Activated CD4-positive, CD25-positive, alpha-beta regulatory T cell treated with anti-CD3 and anti-CD28 coated beads, Interleukin-2, amount 50 U/mL, for 72 hours (primary cell): ENCODE data around the gene TSC22D2.
"Not testable (repeated sequence)": the region's sequence is repeated elsewhere in the genome, so short reads cannot be mapped to it uniquely, and the experiment has no call there.

ENCODE experiments used
- DNase-seq: peaks from one replicate; pipeline ENCODE4 v3.0.0; 2021

The TSC22D2 gene

DNA sequence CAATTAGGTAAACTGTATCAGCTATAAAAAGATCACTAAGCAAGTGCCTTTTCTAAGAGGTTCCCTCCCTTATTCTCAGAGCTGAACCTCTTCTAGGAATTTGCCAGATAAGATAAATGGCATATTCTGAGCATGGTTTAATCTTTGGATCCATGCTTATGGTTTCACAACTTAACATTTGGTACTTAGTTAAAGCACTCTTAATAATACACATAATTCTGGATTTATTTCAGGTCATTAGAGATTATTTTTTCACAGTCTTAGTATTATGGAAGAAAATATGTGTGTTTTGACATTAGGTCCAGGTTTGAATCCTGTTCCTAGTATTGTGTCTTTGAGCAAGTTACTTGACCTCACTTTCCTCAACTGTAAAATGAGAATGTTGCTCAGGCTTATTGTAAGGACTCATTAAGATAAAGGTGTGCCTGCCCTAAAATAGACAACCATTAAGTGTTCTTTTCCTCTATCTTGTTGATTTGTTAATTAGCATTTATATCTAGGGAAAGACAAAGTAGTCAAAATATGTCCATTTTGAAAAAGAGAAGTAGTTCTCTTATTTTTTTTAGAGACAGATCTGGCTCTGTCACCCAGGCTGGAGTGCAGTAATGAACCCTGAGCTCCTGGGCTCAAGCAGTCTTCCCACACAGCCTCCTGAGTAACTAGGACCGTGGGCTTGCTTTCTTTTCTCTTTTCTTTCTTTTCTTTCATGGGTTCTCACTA lies 43.4 kb downstream of the TSC22D2 start:
- no peak for DNase-seq

DNA sequence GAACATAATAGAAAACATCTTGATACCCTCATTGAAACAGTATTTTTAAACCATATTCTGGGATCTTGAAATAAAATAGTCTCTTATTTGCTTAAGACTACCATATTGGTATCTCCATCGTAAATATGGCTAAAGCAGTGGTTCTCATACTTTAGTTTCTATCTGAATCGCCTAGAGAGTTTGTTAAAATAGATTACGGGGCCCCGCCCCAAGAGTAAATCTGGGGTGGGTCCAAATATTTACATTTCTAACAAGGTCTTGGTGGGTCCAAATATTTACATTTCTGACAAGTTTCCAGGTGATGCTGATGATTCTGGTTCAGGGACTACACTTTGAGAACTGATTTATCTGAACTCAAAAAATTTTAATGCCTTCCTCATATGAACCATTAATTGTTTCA lies 45.3 kb downstream of the TSC22D2 start:
- DNase-seq: no peak

DNA sequence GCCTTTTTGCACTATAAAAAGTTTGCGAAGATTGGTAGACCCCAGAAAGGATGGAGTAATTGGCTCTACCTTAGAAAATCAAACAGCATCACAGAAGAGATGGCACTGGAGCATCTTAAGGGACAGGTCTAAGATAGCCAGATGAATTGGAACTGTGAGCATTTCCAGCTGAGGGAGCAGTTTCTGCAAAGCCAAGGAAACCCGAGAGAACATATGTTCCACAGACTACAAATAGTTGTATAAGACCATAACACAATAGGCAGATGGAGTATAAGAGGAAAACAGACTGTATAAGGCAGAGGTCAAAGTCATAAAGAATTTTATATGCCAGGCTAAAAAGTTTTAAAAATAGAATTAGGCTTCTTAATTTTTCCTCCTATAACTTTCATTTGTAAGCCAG lies 46.0 kb downstream of the TSC22D2 start:
- no peak for DNase-seq

DNA sequence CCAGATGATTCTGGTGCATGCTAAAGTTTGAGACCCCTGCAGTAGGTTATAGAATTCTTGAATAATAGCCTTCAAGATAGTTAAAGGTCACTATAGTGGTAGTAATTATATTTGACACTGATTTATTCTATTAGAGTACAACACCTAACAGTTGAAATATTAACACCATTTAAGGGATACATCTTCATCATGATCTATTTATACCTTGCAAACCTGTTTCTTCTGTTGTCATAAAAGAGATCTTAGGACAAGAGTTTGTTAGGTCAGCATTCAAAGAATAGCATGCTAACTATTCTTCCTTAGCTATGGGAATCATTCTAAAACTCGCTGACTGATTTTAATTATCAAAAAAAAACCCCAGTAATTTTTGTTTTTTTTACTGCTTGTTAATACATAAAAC lies 46.5 kb downstream of the TSC22D2 start:
- no peak for DNase-seq

DNA sequence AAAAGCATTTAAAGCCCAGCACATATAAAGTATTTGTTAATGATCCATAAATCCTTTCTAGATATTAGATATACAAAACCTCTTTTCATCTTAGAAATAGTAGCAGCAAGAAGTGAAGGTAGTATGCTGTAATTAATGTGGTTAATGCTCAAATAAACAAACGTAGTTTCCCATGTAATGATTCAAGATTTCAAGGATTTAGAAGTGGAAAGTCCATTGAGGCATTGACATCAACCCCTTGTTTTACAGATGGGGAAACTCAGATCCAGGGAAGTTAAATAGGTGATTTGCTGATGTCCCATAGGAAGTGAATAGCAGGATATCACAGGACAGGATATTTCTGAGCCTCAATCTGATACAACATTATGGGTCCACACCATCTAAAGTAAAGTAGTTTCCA lies 47.2 kb downstream of the TSC22D2 start:
- DNase-seq: no peak

DNA sequence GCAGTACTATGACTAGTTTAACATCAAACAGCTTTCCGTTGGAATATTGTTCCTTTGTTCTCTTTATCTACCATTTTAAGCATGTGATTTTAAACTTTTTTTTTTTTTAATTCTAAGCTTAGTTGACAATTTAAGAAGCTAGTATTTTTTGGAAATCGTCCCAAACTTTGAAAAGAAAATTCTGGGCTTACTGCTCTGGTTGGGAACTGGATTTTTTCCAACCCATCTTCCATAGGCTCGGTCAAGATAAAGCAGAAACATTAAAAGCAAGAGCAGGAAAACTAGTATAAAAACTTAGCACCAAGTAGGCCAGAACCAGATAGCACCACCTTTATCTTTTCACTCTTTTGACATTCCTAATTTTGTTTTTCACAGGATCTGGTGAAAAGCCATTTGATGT lies 49.9 kb downstream of the TSC22D2 start:
- no peak for DNase-seq

DNA sequence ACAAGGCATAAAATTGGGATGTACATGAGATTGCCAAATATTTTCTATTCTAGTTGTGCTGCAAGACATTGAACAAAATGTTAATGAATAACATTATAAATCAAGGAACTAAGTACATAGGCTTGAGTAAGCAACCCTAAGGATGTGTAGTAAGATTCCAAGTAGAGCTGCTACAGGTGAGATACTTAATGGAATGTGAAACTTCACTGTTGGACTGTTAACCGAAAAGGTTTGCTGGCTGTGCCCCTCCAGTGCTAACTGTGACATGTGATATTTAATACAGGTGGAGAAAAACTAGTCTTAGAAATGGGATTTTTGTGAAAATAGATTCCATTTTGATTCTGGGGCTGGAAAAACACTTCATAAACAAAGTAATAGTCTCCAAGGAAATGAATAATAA lies 52.4 kb downstream of the TSC22D2 start:
- no peak for DNase-seq

DNA sequence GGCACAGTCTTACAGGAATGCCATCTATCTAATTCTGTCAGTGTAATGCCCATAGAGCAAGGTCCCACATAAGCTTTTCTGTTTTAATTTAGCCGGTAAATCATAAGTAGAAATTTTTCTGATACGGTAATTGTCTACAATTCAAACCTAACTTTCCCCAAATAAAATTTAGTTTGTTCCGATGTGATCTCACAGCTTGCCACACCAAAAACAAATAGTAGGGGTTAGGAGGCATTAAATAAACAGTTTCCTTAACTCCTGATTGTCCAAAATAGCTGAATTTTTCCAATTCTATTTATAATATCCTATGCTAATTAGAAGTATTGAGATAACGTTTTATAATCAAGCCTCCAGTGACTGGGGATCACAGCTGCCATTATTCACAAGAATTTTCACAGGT lies 53.3 kb downstream of the TSC22D2 start:
- DNase-seq: no peak

DNA sequence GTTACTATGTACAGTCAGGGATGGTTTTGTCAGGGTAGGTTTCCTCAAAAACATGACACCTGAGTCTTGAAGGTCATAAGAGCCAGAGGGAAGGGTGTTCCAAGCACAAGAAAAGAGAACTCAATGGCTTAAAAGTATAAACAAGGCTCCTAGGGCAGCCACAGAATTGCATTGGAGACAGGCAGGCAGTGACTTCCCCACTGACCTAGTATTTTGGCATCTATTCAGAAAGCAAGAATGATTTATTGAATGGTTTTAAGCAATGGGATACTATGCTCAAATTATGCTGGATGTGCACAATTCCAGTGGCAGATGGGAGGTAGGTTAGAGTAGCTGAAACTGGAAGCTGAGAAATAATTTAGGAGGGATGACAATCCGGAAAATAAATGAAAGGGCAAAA lies 54.0 kb downstream of the TSC22D2 start:
- no peak for DNase-seq

DNA sequence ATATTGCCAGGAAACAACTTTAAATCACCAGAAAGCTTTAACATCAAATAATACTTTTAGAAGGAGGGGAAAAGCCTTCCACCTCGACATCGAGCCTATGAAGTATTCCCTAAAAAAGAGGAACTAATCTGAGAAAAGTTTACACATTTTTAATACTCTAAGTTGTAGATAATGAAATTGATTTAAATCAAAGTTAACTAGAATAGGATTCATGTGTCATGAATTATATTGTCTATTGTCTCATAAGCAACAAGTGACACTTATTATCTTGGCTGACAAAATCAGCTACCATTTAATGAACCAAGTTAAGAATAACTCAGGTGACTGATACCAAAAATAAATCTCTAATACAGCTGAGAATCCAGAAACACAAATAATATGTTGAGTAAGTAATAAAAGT lies 56.6 kb downstream of the TSC22D2 start:
- DNase-seq: no peak

DNA sequence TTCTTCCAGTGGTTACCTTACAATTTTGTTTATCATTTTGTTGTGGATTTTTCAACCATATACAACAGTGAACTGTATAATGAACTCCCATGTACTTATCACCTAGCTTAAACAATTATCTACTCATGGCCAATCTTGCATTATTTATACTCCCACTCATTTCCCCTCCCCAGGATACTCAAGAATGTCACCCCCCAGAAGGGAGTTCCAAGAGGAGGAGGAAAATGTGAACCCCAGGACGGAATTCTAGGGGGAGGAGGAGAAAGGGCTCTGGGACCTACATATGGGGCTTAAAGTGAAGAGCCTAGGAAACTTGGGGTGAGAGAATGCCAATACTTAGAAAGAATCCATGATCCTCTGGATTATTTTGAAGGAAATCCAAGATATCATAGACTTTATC lies 59.3 kb downstream of the TSC22D2 start:
- DNase-seq: no peak

DNA sequence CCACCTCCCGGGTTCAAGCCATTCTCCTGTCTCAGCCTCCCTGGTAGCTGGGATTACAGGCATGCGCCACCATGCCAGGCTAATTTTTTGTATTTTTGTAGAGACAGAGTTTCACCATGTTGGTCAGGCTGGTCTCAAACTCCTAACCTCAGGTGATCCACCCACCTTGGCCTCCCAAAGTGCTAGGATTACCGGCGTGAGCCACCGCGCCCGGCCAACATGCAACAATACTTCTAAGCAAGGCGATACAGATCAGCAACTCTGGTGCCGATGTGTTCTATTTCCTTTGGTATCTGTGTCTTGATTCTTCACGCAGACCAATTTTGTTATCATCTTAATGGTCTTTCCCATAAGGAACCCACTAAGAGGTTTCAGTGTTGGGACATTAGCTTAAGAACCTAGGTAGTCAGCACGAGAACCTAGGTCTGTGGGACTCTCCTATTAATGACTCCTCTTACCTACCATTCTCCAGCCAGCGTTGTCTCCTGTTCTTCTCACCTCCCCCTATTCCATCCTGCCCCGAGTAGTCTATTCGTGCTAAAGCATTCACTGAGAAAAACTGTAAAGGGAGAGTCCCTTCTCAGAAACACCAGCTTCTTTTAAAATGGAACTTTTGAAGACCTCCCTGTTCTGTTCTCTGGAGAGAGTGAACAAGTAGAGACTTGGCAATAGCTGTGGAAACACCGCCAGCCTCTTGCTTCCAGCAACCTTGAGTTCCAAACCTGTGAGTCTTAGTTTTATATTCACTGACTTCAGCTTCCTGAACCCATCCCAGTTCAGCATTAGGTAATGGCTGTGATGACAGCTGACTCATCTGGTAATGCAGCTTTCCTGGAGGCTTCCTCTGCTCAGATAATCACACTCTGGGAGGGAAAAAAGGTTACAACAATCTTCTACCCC lies 61.2 kb downstream of the TSC22D2 start:
- no peak for DNase-seq

DNA sequence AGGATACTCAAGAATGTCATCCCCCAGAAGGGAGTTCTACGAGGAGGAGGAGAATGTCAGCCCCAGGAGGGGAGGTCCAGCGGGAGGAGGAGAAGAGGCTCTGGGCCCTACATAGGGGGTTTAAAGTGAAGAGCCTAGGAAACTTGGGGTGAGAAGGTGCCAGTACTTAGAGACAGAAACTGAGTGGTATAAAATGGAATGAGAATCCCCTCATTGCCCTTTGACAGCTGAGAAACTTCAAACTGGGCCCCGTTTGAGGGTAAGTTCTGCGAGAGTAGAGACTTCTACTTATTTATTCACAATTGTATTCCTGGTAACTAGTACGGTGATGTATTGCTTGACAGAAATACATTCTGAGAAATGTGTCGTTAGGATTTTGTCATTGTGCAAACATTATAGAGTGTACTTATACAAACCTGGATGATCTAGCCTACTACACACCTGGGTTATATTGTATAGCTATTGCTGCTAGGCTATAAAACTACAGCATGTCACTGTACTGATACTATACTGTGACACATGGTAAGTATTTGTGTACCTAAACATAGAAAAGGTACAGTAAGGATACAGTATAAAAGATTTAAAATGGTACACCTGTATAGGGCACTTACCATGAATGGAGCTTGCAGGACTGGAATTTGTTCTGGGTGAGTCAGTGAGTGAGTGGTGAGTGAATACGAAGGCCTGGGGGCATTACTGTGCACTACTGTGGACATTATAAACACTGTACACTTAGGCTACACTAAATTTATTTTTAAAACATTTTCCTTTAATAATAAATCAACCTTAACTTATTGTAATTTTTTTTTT lies 62.0 kb downstream of the TSC22D2 start:
- no peak for DNase-seq

DNA sequence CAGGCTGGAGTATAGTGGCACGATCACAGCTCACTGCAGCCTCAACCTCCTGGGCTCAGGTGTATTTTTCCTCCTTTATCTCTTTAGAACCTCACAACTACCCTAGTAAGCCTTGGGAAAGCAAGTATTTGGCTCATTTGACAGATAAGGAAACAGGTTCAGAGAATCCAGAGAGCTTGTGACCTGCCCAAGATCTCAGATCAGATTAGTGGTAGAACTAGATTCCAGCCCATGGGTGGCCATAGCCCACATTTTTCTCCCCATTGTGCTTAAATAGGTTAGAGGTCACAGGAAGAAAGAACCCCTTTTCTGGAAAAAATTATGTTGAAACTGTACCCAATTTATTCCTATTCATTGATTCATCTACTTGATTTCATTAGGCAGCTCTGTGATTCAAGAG lies 64.3 kb downstream of the TSC22D2 start:
- no peak for DNase-seq

DNA sequence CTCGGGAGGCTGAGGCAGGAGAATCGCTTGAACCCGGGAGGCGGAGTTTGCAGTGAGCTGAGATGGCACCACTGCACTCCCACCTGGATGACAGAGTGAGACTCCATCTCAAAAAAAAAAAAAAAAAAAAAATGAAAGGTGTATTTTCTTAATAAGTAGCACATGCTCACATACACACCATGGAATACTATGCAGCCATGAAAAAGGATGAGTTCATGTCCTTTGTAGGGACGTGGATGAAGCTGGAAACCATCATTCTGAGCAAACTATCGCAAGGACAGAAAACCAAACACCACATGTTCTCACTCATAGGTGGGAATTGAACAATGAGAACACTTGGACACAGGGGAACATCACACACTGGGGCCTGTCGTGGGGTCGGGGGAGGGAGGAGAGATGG lies 65.1 kb downstream of the TSC22D2 start:
- not testable (repeated sequence) for DNase-seq

DNA sequence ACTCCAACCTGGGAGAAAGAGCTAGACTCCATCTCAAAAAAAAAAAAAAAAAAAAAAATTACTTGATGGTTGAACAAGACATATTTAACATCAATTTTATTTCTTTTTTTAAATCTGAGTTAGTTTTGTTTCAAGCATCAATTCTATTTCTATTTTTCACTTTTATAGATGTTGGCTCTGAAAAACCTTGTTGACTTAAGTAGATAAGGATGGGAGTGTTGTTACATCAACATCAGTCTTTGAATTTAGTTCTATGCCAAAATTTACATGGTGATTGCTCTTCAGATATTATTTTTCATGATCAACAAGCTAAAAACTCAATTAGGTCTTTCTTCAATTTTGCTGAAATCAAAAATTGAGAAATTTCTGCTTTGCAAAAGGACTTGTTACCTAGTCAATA lies 71.3 kb downstream of the TSC22D2 start:
- DNase-seq: no peak

DNA sequence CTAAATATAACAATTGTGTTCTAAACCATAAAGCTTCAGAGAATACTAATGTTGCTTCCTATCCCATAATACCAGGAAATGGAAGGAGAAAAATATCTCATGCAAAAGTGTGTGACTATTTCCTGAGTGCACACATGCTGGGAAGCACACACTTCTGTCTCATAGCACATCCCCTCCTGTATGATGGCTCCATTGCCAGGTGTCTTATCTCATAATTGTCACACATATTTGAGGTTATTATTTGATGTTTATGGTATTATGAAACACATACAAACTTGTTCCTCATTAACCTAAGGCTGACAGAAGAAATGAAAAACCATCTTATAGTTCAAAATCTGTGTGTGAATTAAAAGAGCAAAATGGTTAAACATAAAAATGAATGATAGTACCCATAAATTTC lies 72.8 kb downstream of the TSC22D2 start:
- no peak for DNase-seq

DNA sequence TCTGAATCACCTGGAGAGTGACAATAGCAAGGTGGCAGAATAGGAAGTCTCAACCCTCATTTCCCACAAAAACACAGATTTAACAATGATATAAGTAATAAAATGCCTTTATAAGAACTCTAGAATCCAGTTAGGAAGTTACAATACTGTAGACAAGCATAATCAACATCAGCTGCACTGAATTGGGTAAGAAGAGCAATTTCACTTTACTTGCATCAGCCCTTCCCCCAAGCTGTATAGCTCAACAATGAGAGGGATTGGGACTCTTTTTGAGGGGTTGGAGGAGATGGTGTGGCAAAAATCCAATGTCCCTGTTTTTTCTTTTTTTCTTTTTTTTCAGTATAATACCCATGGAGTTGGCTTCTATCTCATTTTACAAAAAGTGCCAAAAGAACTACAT lies 75.1 kb downstream of the TSC22D2 start:
- no peak for DNase-seq

DNA sequence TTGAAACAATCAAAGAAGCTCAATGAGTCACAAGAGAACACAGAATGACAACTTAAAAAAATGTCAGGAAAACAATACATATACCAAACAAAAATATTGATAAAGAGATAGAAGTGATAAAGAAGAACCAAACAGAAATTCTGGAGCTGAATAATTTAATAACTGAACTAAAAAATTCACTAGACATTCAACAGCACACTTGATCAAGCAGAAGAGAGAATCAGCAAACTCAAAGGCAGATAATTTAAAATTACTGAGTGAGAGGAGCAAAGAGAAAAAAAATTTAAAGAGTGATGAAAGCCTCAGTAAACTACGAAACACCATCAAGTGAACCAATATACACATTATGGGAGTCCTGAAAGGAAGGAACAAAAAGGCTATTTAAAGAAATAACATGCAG lies 76.3 kb downstream of the TSC22D2 start:
- DNase-seq: no peak

DNA sequence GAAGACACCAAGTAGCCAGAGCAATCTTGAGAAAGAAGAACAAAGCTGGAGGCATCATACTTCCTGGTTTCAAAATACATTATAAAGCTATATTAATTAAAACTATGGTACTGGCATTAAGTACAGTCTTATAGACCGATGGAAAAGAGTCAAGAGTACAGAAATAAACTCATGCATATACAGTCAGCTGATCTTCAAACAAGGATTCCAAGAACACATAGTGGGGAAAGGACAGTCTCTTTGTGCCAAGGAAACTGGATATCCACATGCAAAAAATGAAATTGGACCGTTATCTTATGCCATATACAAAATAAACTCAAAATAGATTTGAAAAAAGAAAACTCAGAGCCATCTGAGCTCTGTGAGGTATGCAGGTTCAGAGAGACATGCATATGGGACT lies 80.8 kb downstream of the TSC22D2 start:
- DNase-seq: no peak

DNA sequence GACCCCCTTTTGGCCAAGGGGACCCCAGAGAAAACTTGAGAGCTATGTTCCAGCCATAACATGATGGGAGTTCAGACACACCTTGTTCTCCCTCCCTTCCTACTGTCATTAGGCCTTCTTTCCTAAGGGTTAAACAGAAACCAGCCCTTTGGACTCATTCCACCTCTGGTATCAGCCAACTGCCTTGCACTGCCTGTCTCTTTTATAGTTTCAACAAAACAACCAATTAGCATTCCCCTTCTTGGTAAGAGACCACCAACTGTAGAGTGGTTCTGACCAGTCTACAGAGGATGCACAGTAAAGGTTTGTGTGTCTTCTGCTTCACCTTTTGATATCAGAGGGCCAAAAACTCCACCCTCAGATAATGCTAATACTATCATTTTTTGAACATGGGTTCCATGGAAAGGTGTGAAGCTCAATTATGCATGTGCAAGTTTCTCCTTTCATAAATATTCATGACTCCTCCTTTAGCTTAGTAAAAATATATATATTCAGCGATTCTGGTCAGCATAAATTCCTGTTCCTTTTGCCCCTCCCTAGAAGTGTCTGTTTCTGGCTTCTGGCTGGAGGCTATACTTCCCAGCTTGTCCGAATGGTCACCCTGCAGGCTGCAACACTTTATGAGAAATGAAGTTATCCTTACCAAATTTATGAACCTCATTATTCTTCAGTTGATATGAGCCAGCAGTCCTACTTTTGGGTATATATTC lies 82.3 kb downstream of the TSC22D2 start:
- DNase-seq: no peak

DNA sequence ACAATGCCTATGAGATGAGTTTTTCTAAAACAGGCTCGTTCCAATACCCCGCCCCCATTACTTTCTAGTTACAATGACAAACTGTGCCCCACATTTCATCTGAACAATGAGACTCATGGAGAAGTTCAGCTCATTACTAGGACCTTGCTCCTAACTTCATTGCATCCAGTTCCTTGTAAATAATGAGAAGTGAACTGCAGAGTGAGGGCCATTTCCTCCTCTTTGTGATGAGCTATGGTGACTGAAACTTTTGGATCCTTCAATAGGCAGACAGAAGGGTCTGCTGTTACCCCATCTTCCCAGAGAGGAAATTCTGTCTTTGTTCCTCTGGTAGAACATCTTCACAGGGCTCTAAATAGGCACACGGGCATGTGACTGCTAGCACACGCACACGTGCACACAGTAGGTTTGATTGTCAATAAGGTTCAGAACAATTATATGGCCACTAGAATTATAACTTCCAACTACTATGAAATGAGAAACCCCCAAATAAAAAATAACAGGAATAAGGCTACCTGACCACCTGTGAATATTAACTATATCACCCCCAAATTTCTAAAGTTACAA lies 86.4 kb downstream of the TSC22D2 start:
- DNase-seq: no peak

DNA sequence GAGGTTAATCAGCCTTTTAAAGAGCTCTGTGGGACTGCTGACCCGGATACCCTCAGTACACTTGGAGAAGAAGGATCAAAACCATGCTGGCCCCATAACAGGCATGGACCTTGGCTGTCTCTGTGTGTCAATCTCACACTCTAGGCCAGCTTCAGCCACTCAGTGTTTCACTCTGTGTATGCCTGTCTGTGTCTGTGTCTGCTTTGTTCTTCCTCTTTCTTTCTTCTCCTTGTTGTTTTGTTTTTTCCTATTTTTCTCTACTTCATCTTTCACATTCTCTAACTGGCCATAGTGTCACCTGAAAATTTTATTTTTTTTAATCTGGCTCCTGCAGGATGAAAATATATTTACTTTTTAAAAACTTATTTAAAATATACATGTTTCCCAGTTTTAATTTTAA lies 87.1 kb downstream of the TSC22D2 start:
- DNase-seq: no peak
